BJ (cell line): ENCODE data around the gene ZNF804B. TPM values are rescaled to one million over a fixed set of nuclear protein-coding genes. Genes with fewer than 3 reads are reported as not detected.

Experiments used
- CTCF ChIA-PET: fragments of 350-600 bp; formaldehyde crosslinking; extraction: SDS; loops from one replicate; lab custom pipeline; 2021; ENCODE audit warnings: antibody characterized with exemption, inconsistent platforms; lab: Yijun Ruan, JAX
- POLR2A ChIA-PET: fragments of 300-600 bp; sonication (Branson Sonifier 250); formaldehyde crosslinking; extraction: SDS; loops from one replicate; lab custom pipeline; 2021; ENCODE audit warnings: antibody characterized with exemption; lab: Charles Lee
- DNase-seq: peaks from one replicate; pipeline ENCODE4 v3.0.0-alpha.2; 2011; ENCODE audit warnings: low read depth
- H3K27me3 ChIP-seq: 2 replicates; pipeline ENCODE4 v1.6.0; 2011; ENCODE audit warnings: low read length; ENCODE audit not compliant: control insufficient read depth, insufficient read depth
- H3K36me3 ChIP-seq: 2 replicates; pipeline ENCODE4 v1.5.1; 2011; ENCODE audit warnings: low read length; ENCODE audit not compliant: control insufficient read depth, insufficient read depth
- H3K4me3 ChIP-seq: 2 replicates; pipeline ENCODE4 v1.5.1; 2011; ENCODE audit warnings: low read depth, mild to moderate bottlenecking, control low read depth, low read length
- polyA plus RNA-seq: library from polyadenylated mRNA; depleted of rRNA; stranded (reverse); fragments of >200 nt; gene quantifications from 2 replicates; pipeline ENCODE4 v1.2.3, GENCODE V29; 2011
- TF ChIP-seq, protein P1 (sequence below): IDR thresholded peaks from 2 replicates; pipeline ENCODE4 v1.5.1; 2011; ENCODE audit warnings: low read depth, mild to moderate bottlenecking, control low read depth, inconsistent platforms, low read length, moderate library complexity; ENCODE audit not compliant: insufficient read depth

The ZNF804B gene
- polyA plus RNA-seq, 1 experiment = not detected

DNA sequence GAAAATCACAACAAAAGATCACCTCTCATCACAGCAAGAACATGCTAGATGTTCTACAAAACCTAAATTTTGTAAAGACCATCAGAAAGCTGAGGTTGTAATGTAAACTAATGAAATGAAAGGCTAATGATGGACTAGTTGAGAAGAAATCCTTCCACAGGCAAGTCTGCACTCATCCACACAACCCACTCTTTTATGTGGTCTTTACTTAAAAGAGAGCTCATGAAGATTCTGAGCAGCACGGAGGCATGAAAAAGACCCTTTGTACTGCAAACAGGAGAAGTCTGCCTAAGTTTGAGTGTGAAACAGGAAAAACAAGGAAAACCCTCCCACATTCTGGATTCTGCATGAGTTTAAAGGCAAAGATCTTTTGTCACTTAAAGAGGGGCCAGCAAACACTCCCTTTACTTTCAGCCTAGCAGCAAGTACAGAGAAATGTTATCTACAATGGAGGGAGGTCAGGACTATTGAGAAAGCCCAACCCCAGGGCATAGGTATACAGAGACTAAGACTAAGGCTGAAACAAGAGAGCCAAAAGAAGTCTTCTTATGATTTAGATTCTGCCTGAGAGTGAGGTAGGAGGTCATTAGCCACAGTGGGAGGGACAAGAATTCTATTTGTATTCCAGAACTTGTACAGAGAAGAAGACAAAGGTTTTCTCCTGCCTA, 557.2 kb downstream of the ZNF804B start:
- ChIA-PET POLR2A (no interaction called here), CTCF (no interaction called here)
- no peak for DNase-seq
- no peaks in the 10 kb centered on the region for H3K27me3 ChIP-seq
- TF ChIP-seq, protein P1, sequence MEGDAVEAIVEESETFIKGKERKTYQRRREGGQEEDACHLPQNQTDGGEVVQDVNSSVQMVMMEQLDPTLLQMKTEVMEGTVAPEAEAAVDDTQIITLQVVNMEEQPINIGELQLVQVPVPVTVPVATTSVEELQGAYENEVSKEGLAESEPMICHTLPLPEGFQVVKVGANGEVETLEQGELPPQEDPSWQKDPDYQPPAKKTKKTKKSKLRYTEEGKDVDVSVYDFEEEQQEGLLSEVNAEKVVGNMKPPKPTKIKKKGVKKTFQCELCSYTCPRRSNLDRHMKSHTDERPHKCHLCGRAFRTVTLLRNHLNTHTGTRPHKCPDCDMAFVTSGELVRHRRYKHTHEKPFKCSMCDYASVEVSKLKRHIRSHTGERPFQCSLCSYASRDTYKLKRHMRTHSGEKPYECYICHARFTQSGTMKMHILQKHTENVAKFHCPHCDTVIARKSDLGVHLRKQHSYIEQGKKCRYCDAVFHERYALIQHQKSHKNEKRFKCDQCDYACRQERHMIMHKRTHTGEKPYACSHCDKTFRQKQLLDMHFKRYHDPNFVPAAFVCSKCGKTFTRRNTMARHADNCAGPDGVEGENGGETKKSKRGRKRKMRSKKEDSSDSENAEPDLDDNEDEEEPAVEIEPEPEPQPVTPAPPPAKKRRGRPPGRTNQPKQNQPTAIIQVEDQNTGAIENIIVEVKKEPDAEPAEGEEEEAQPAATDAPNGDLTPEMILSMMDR = no peak
- H3K36me3 ChIP-seq = no peaks in the 10 kb centered on the region
- H3K4me3 ChIP-seq = no peak overlapping the region

DNA sequence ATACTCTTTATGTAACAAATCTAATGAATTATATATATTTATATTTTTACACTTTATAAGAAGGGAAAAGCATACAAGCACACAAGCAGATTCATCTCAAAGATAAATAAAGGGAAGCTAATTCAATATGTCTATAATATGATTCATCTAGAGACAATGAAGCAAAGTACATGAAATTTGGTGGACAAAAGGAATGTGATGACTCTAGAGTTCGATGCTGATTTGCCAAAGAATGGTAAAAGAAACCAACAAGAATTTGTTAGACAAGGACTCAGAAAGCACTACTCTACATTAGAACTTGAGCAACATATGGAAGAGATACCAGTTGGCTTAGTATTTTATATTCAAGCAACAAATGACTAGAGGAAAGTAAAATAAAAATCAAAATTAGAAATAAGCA, 572.5 kb downstream of the ZNF804B start:
- TF ChIP-seq, protein P1 = no peak
- Histone ChIP-seq H3K36me3 (no peaks in the 10 kb centered on the region), H3K27me3 (no peaks in the 10 kb centered on the region), H3K4me3 (no peak overlapping the region)
- no peak for DNase-seq
- CTCF ChIA-PET = no interaction called here
- POLR2A ChIA-PET = no interaction called here

DNA sequence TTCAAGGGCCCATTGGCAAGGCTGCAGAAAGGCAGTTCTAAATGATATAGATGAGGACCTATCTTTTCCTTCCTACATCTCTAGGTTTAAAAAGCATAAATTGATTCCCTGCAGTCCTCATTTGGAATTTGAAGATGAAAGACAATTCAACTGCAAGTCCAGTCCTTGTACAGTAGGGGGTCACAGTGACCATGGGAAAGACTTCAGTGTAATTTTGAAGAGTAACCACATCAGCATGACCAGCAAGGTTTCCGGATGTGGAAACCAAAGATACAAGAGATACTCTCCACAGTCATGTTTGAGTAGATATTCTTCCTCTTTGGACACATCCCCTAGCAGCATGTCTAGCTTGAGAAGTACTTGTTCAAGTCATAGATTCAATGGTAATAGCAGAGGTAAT, 575.3 kb downstream of the ZNF804B start:
- no peaks in the 10 kb centered on the region for H3K27me3 ChIP-seq
- no peak for DNase-seq
- no peaks in the 10 kb centered on the region for H3K36me3 ChIP-seq
- CTCF ChIA-PET = no interaction called here
- POLR2A ChIA-PET = no interaction called here
- no peak overlapping the region for H3K4me3 ChIP-seq
- TF ChIP-seq, protein P1 = no peak

GRCh38 chr7:89335490-89335889, 576.0 kb downstream of the ZNF804B start:
- CTCF ChIA-PET = no interaction called here
- Histone ChIP-seq H3K36me3 (no peaks in the 10 kb centered on the region), H3K4me3 (no peak overlapping the region), H3K27me3 (no peaks in the 10 kb centered on the region)
- no peak for DNase-seq
- TF ChIP-seq, protein P1 = no peak
- POLR2A ChIA-PET = no interaction called here

- TF ChIP-seq, protein P1 = no peak
- ChIA-PET POLR2A (no interaction called here), CTCF (no interaction called here)
- Histone ChIP-seq H3K4me3 (no peak overlapping the region), H3K36me3 (no peaks in the 10 kb centered on the region), H3K27me3 (no peaks in the 10 kb centered on the region)
- no peak for DNase-seq
Observed at GRCh38 chr7:89336121-89336520, 576.6 kb downstream of the ZNF804B start.
